Activated T-helper 2 cell treated with anti-CD3 and anti-CD28 coated beads, Interferon-gamma antibody, Interleukin-2, Interleukin-4, amounts not matched to agents 10 μg/mL and 5 μg/mL and 100 μg/mL, durations not matched to agents 14 hours and 24 hours and 36 hours (primary cell): ENCODE results near the gene KCNJ13. TPM values are rescaled to one million over a fixed set of nuclear protein-coding genes. Genes with fewer than 3 reads are reported as not detected.
"Not testable (repeated sequence)": the region's sequence is repeated elsewhere in the genome, so short reads cannot be mapped to it uniquely, and the experiment has no call there.

Source experiments
- DNase-seq: peaks from one replicate; pipeline ENCODE4 v3.0.0; 2021; ENCODE audit warnings: low spot score
- H3K27ac Mint-ChIP-seq: one replicate; pipeline ENCODE4 v1.8.0; 2021; ENCODE audit warnings: mixed read lengths
- H3K27me3 Mint-ChIP-seq: one replicate; pipeline ENCODE4 v1.8.0; 2021; ENCODE audit warnings: low read depth, mixed read lengths
- H3K36me3 Mint-ChIP-seq: one replicate; pipeline ENCODE4 v1.8.0; 2021; ENCODE audit warnings: low read depth, mixed read lengths
- H3K4me1 Mint-ChIP-seq: one replicate; pipeline ENCODE4 v1.8.0; 2021; ENCODE audit warnings: low read depth, mixed read lengths
- H3K4me3 Mint-ChIP-seq: one replicate; pipeline ENCODE4 v1.8.0; 2021; ENCODE audit warnings: low read depth, mild to moderate bottlenecking, moderate library complexity, mixed read lengths
- H3K9me3 Mint-ChIP-seq: one replicate; pipeline ENCODE4 v1.8.0; 2021; ENCODE audit warnings: mixed read lengths
- intact Hi-C: fragments of 100-400 bp; cut with micrococcal nuclease; formaldehyde crosslinking; loops from one replicate; pipeline ENCODE4 v1.15.1; 2023
- total RNA-seq: library from RNA; stranded (reverse); gene quantifications from 2 replicates; pipeline ENCODE4 v1.2.3, GENCODE V29; 2022

Gene KCNJ13
- total RNA-seq, 1 donor from 2014 or later: not detected

DNA sequence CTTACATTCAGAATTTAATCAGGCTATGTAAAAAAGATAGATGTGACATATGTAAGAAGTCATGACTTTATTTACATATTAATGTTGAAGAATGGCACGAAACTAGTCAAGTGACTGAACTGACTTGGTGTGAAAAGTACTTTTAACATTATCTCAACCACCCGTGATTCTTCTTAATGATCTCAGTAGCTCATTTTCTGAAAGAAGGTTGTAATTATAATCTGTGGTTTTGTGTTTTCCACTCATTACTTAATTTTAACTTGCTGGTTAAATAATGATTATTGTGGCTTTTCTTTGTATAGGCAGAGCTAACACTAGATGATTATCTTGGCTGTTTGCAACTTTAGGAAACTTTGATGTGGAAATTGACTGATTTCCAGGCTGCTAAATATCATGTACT lies 18.5 kb downstream of the KCNJ13 start:
- Mint-ChIP-seq H3K36me3 (peaks cover 51% of the 10 kb centered on the region), H3K9me3 (no peaks in the 10 kb centered on the region), H3K4me3 (no peak overlapping the region), H3K27me3 (no peaks in the 10 kb centered on the region), H3K27ac (peak overlapping the region; percentile 31), H3K4me1 (peaks cover 20% of the 10 kb centered on the region)
- DNase-seq: no peak
- intact Hi-C loops: no loop called here

- H3K27me3 Mint-ChIP-seq: no peaks in the 10 kb centered on the region
- no peak for DNase-seq
- peaks cover 12% of the 10 kb centered on the region for H3K4me1 Mint-ChIP-seq
- H3K9me3 Mint-ChIP-seq: no peaks in the 10 kb centered on the region
- intact Hi-C loops: no loop called here
- peaks cover 42% of the 10 kb centered on the region for H3K36me3 Mint-ChIP-seq
- no peak overlapping the region for H3K4me3 Mint-ChIP-seq
- H3K27ac Mint-ChIP-seq: peak overlapping the region; percentile 33
Measured at GRCh38 chr2:232750135-232750671, 26.2 kb downstream of the KCNJ13 start.

GRCh38 chr2:232749331-232749730 lies 27.0 kb downstream of the KCNJ13 start:
- H3K27me3 Mint-ChIP-seq: no peaks in the 10 kb centered on the region
- H3K4me3 Mint-ChIP-seq: no peak overlapping the region
- DNase-seq: no peak
- peaks cover 42% of the 10 kb centered on the region for H3K36me3 Mint-ChIP-seq
- intact Hi-C loops: no loop called here
- H3K27ac Mint-ChIP-seq: peak overlapping the region; percentile 18
- H3K9me3 Mint-ChIP-seq: no peaks in the 10 kb centered on the region
- peaks cover 16% of the 10 kb centered on the region for H3K4me1 Mint-ChIP-seq

DNA sequence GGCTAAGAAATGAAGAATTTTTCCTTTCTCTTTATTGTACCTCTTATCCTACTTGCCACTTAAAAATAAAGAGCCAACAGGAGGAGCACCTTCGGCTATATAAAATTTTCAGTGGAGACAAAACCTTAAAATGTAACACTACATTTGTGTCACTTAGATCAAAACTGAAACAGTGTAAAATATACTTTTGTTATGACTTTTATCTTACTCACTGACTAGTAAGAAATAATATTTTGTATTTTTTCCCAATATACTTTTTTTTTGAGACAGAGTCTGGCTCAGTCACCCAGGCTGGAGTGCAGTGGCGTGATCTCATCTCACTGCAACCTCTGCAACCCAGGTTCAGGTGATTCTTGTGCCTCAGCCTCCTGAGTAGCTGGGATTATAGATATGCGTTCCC lies 28.3 kb downstream of the KCNJ13 start:
- no peak overlapping the region for H3K27ac Mint-ChIP-seq
- DNase-seq: no peak
- H3K4me1 Mint-ChIP-seq: peaks cover 18% of the 10 kb centered on the region
- no peak overlapping the region for H3K4me3 Mint-ChIP-seq
- H3K36me3 Mint-ChIP-seq: peaks cover 38% of the 10 kb centered on the region
- no peaks in the 10 kb centered on the region for H3K9me3 Mint-ChIP-seq
- H3K27me3 Mint-ChIP-seq: no peaks in the 10 kb centered on the region
- intact Hi-C loops: no loop called here

DNA sequence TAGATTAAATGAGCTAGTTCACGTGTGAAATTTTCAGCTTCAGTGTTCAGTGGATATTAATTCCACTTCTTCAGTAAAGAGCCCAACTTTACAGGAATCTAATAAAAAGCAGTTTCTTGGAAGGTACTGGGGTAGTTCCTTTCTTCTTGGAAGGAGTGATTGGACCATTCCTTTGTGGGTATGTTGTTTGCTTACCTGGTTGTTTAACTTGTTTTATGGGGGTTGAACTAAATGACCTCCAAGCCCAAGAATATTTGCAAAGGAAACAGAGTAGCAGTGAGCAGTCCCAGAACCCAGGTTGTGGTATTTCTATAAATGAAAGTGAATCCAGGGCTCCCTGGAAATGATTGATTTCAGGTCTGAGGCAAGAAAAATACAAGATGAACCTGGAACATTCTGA lies 31.4 kb downstream of the KCNJ13 start:
- H3K36me3 Mint-ChIP-seq: peaks cover 32% of the 10 kb centered on the region
- no peaks in the 10 kb centered on the region for H3K9me3 Mint-ChIP-seq
- H3K4me1 Mint-ChIP-seq: peaks cover 18% of the 10 kb centered on the region
- intact Hi-C loops: no loop called here
- no peak for DNase-seq
- no peak overlapping the region for H3K27ac Mint-ChIP-seq
- H3K4me3 Mint-ChIP-seq: no peak overlapping the region
- no peaks in the 10 kb centered on the region for H3K27me3 Mint-ChIP-seq

DNA sequence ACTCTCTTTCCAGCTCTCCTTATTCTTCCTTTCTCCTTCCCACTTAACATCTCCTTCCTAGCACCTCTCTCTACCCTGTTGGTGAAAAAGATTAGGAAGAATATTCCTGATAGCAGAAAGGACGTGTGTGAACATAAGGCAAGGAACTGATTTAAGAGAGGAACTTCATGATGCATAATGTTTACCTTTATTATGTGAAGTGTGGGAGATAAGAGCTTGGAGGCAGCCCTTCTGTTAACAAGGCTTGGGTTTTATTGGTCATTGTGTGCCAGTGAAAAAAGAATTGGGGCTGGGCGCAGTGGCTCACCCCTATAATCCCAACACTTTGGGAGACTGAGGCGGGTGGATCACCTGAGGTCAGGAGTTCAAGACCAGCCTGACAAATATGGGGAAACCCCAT lies 34.4 kb downstream of the KCNJ13 start:
- intact Hi-C loops: no loop called here
- H3K27me3 Mint-ChIP-seq: no peaks in the 10 kb centered on the region

GRCh38 chr2:232741294-232741693 lies 35.1 kb downstream of the KCNJ13 start:
- no peak overlapping the region for H3K27ac Mint-ChIP-seq
- no peaks in the 10 kb centered on the region for H3K27me3 Mint-ChIP-seq
- no peak for DNase-seq
- peaks cover 20% of the 10 kb centered on the region for H3K36me3 Mint-ChIP-seq
- H3K4me1 Mint-ChIP-seq: peaks cover 6% of the 10 kb centered on the region
- intact Hi-C loops: no loop called here
- no peaks in the 10 kb centered on the region for H3K9me3 Mint-ChIP-seq
- no peak overlapping the region for H3K4me3 Mint-ChIP-seq

More for the DNA sequence above, 34.4 kb downstream of the KCNJ13 start:
- no peaks in the 10 kb centered on the region for H3K9me3 Mint-ChIP-seq
- no peak overlapping the region for H3K4me3 Mint-ChIP-seq
- H3K36me3 Mint-ChIP-seq: peaks cover 16% of the 10 kb centered on the region
- peaks cover 6% of the 10 kb centered on the region for H3K4me1 Mint-ChIP-seq
- no peak overlapping the region for H3K27ac Mint-ChIP-seq
- no peak for DNase-seq

DNA sequence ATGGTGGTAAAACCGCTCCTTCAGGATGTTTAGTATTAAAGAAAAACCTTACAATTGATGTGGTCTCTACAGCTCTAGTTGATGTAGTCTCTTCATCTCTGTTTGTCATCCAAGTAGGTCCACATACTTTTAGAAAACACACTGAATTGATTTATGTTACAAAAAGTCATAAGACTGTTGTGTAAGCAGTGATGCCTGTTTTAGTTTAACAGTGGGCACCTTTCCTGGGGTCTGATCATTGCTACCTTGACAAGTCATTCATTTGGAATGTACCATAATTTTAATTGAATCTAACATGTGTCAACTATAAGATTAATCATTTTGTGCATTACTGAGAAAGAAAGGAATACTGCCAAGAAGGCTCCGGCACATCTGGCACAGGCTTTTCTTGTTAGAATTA lies 44.9 kb downstream of the KCNJ13 start:
- Mint-ChIP-seq H3K36me3 (peaks cover 44% of the 10 kb centered on the region), H3K4me1 (peaks cover 7% of the 10 kb centered on the region), H3K27me3 (no peaks in the 10 kb centered on the region), H3K9me3 (no peaks in the 10 kb centered on the region), H3K4me3 (no peak overlapping the region), H3K27ac (no peak overlapping the region)
- DNase-seq: no peak
- intact Hi-C loops: no loop called here

DNA sequence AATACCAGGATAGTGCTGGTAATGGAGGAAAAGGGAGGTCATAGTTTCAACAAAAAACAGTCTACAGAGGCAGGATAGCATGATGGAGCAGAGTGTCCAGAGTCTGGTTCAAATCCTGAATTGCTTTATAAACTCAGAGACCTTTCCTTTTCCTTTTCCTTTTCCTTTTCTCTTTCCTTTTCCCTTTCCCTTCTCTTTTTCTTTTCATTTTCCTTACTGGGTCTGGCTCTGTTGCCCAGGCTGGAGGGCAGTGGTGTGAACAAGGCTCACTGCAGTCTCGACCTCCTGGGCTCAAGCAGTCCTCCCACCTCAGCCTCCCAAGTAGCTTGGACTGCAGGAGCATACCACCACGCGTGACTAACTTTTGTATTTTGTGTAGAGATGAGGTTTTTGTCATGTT lies 47.6 kb downstream of the KCNJ13 start:
- Mint-ChIP-seq H3K4me1 (peaks cover 7% of the 10 kb centered on the region), H3K27ac (no peak overlapping the region), H3K9me3 (no peaks in the 10 kb centered on the region), H3K27me3 (no peaks in the 10 kb centered on the region), H3K36me3 (peaks cover 48% of the 10 kb centered on the region), H3K4me3 (no peak overlapping the region)
- intact Hi-C loops: no loop called here
- DNase-seq: no peak

- no peak for DNase-seq
- Mint-ChIP-seq H3K4me1 (peaks cover 19% of the 10 kb centered on the region), H3K4me3 (no peak overlapping the region), H3K27me3 (no peaks in the 10 kb centered on the region), H3K36me3 (peaks cover 62% of the 10 kb centered on the region), H3K27ac (no peak overlapping the region), H3K9me3 (peaks cover 11% of the 10 kb centered on the region)
- intact Hi-C loops: no loop called here
Measured at GRCh38 chr2:232723027-232723426, 53.3 kb downstream of the KCNJ13 start.

GRCh38 chr2:232721882-232722281 lies 54.5 kb downstream of the KCNJ13 start:
- Mint-ChIP-seq H3K4me1 (peaks cover 16% of the 10 kb centered on the region), H3K36me3 (peaks cover 64% of the 10 kb centered on the region), H3K4me3 (no peak overlapping the region), H3K27me3 (no peaks in the 10 kb centered on the region), H3K27ac (peak overlapping the region; percentile 56), H3K9me3 (peaks cover 15% of the 10 kb centered on the region)
- intact Hi-C loops: no loop called here
- DNase-seq: no peak

GRCh38 chr2:232721261-232721660 lies 55.1 kb downstream of the KCNJ13 start:
- intact Hi-C loops: no loop called here
- H3K4me3 Mint-ChIP-seq: no peak overlapping the region
- H3K4me1 Mint-ChIP-seq: peaks cover 14% of the 10 kb centered on the region
- no peak for DNase-seq
- no peaks in the 10 kb centered on the region for H3K27me3 Mint-ChIP-seq
- H3K36me3 Mint-ChIP-seq: peaks cover 69% of the 10 kb centered on the region
- peaks cover 15% of the 10 kb centered on the region for H3K9me3 Mint-ChIP-seq
- peak overlapping the region; percentile 15 for H3K27ac Mint-ChIP-seq

- DNase-seq, H3K4me3 Mint-ChIP-seq, intact Hi-C loops, H3K27ac Mint-ChIP-seq, H3K27me3 Mint-ChIP-seq: not testable (repeated sequence)
- peaks cover 72% of the 10 kb centered on the region for H3K36me3 Mint-ChIP-seq
- H3K9me3 Mint-ChIP-seq: peaks cover 15% of the 10 kb centered on the region
- peaks cover 20% of the 10 kb centered on the region for H3K4me1 Mint-ChIP-seq
Measured at GRCh38 chr2:232720056-232720455, 56.3 kb downstream of the KCNJ13 start.
